ENCODE data around the gene FHIP1A. TPM values are rescaled to one million over a fixed set of nuclear protein-coding genes. Genes with fewer than 3 reads are reported as not detected.

FHIP1A gene
- polyA plus RNA-seq, 4 donors = 4.7 to 6.5 (median 5.8) TPM

- no peak for DNase-seq (ENCODE audit: low read depth in 4 of 4, low spot score in 3 of 4)
Measured at GRCh38 chr4:151446208-151446607, 37.2 kb downstream of the FHIP1A start.

- DNase-seq (ENCODE audit: low read depth in 4 of 4, low spot score in 3 of 4) = no peak
Measured at GRCh38 chr4:151454513-151454912, 45.5 kb downstream of the FHIP1A start.

- no peak for DNase-seq (ENCODE audit: low read depth in 4 of 4, low spot score in 3 of 4)
Measured at GRCh38 chr4:151455212-151455611, 46.2 kb downstream of the FHIP1A start.

- no peak for DNase-seq (ENCODE audit: low read depth in 4 of 4, low spot score in 3 of 4)
Measured at GRCh38 chr4:151458148-151458547, 49.2 kb downstream of the FHIP1A start.

Other genes with a start within 250 kb of the FHIP1A start
- not detected for gene PRSS48, start 132.0 kb upstream of the FHIP1A start, polyA plus RNA-seq (ENCODE audit: insufficient read length in 4 of 4)
- gene SH3D19, start 83.6 kb upstream of the FHIP1A start, polyA plus RNA-seq (ENCODE audit: insufficient read length in 4 of 4) = 10 to 100 TPM; 27.5 to 32.9 (median 29.4) TPM

Data from right renal pelvis (tissue), 4 donors.